SKM-1 (cell line): ENCODE measurements around the gene MAGI3.

ENCODE experiments used
- DNase-seq: peaks from one replicate; lab custom pipeline; 2025; ENCODE audit not compliant: unreplicated experiment; lab: John Stamatoyannopoulos, UW

Gene MAGI3

GRCh38 chr1:113652771-113653170 is 262.5 kb downstream of the MAGI3 start:
- DNase-seq, result no peak

- no peak for DNase-seq
These were observed 263.4 kb downstream of the MAGI3 start for GRCh38 chr1:113653741-113654140.

GRCh38 chr1:113654883-113655282 is 264.6 kb downstream of the MAGI3 start:
- DNase-seq, result no peak

- DNase-seq, result no peak
These were observed 266.8 kb downstream of the MAGI3 start for GRCh38 chr1:113657126-113657525.

GRCh38 chr1:113657556-113658063 is 267.3 kb downstream of the MAGI3 start:
- no peak for DNase-seq

GRCh38 chr1:113659035-113659434 is 268.7 kb downstream of the MAGI3 start:
- no peak for DNase-seq

GRCh38 chr1:113659556-113659955 is 269.2 kb downstream of the MAGI3 start:
- DNase-seq, result no peak

GRCh38 chr1:113660088-113660487 is 269.8 kb downstream of the MAGI3 start:
- no peak for DNase-seq

GRCh38 chr1:113662101-113662500 is 271.8 kb downstream of the MAGI3 start:
- no peak for DNase-seq

GRCh38 chr1:113663165-113663951 is 273.0 kb downstream of the MAGI3 start:
- DNase-seq, result peak; percentile 69

- DNase-seq, result no peak
These were observed 274.8 kb downstream of the MAGI3 start for GRCh38 chr1:113665071-113665470.

- no peak for DNase-seq
These were observed 275.8 kb downstream of the MAGI3 start for GRCh38 chr1:113666126-113666525.

- no peak for DNase-seq
These were observed 279.7 kb downstream of the MAGI3 start for GRCh38 chr1:113669988-113670387.

- no peak for DNase-seq
These were observed 280.3 kb downstream of the MAGI3 start for GRCh38 chr1:113670650-113671049.

- DNase-seq, result no peak
These were observed 282.2 kb downstream of the MAGI3 start for GRCh38 chr1:113672491-113672890.

GRCh38 chr1:113674591-113674990 is 284.3 kb downstream of the MAGI3 start:
- DNase-seq, result no peak

- DNase-seq, result peak; percentile 9
These were observed 285.0 kb downstream of the MAGI3 start for GRCh38 chr1:113675302-113675701.

GRCh38 chr1:113676524-113676923 is 286.2 kb downstream of the MAGI3 start:
- DNase-seq, result no peak

GRCh38 chr1:113677250-113678158 is 287.2 kb downstream of the MAGI3 start:
- peak; percentile 23 for DNase-seq

- no peak for DNase-seq
These were observed 287.8 kb downstream of the MAGI3 start for GRCh38 chr1:113678159-113678469.

GRCh38 chr1:113681596-113682337 is 291.5 kb downstream of the MAGI3 start:
- DNase-seq, result no peak
